BJ (cell line): ENCODE measurements around the gene SYMPK. TPM values are rescaled to one million over a fixed set of nuclear protein-coding genes. Genes with fewer than 3 reads are reported as not detected.

Experiments used
- CTCF ChIA-PET: fragments of 350-600 bp; formaldehyde crosslinking; extraction: SDS; loops from one replicate; lab custom pipeline; 2021; ENCODE audit warnings: antibody characterized with exemption, inconsistent platforms; lab: Yijun Ruan, JAX
- POLR2A ChIA-PET: fragments of 300-600 bp; sonication (Branson Sonifier 250); formaldehyde crosslinking; extraction: SDS; loops from one replicate; lab custom pipeline; 2021; ENCODE audit warnings: antibody characterized with exemption; lab: Charles Lee
- DNase-seq: peaks from one replicate; pipeline ENCODE4 v3.0.0-alpha.2; 2011; ENCODE audit warnings: low read depth
- H3K27me3 ChIP-seq: 2 replicates; pipeline ENCODE4 v1.6.0; 2011; ENCODE audit warnings: low read length; ENCODE audit not compliant: control insufficient read depth, insufficient read depth
- H3K36me3 ChIP-seq: 2 replicates; pipeline ENCODE4 v1.5.1; 2011; ENCODE audit warnings: low read length; ENCODE audit not compliant: control insufficient read depth, insufficient read depth
- H3K4me3 ChIP-seq: 2 replicates; pipeline ENCODE4 v1.5.1; 2011; ENCODE audit warnings: low read depth, mild to moderate bottlenecking, control low read depth, low read length
- CTCF ChIP-seq: IDR thresholded peaks from 2 replicates; pipeline ENCODE4 v1.5.1; 2011; ENCODE audit warnings: low read depth, mild to moderate bottlenecking, control low read depth, inconsistent platforms, low read length, moderate library complexity; ENCODE audit not compliant: insufficient read depth
- polyA plus RNA-seq: library from polyadenylated mRNA; depleted of rRNA; stranded (reverse); fragments of >200 nt; gene quantifications from 2 replicates; pipeline ENCODE4 v1.2.3, GENCODE V29; 2011; rRNA removed

The SYMPK gene
- polyA plus RNA-seq, 1 experiment = 60.2 TPM

- POLR2A ChIA-PET = no interaction called here
- DNase-seq = no peak
- Histone ChIP-seq H3K27me3 (no peaks in the 10 kb centered on the region), H3K36me3 (peaks cover 2% of the 10 kb centered on the region), H3K4me3 (no peak overlapping the region)
- no peak for TF ChIP-seq CTCF
- CTCF ChIA-PET = no interaction called here
Measured at GRCh38 chr19:45765702-45766295, 97.1 kb downstream of the SYMPK start.

Other genes with a start within 250 kb of the SYMPK start
- 20.2 and 30.4 TPM in 2 replicates for gene EML2, start 223.8 kb downstream of the SYMPK start, polyA plus RNA-seq
- 0.54 and 1.1 TPM in 2 replicates for gene GIPR, start 194.9 kb downstream of the SYMPK start, polyA plus RNA-seq
- 518 and 777 TPM in 2 replicates for gene SNRPD2, start 171.2 kb downstream of the SYMPK start, polyA plus RNA-seq
- gene QPCTL, start 170.5 kb downstream of the SYMPK start, polyA plus RNA-seq = 12.6 and 16.8 TPM in 2 replicates
- gene FBXO46, start 132.3 kb downstream of the SYMPK start, polyA plus RNA-seq = 2.0 and 2.3 TPM in 2 replicates
- not detected in 2 replicates for gene MEIOSIN, start 129.7 kb downstream of the SYMPK start, polyA plus RNA-seq
- gene SIX5, start 93.9 kb downstream of the SYMPK start, polyA plus RNA-seq = 6.6 and 12.5 TPM in 2 replicates
- gene DMPK, start 80.7 kb downstream of the SYMPK start, polyA plus RNA-seq = 86.2 and 131 TPM in 2 replicates
- gene DMWD, start 70.3 kb downstream of the SYMPK start, polyA plus RNA-seq = 20.3 and 28.6 TPM in 2 replicates
- not detected in 2 replicates for gene RSPH6A, start 47.8 kb downstream of the SYMPK start, polyA plus RNA-seq
- not detected in 2 replicates for gene FOXA3, start 1.2 kb upstream of the SYMPK start, polyA plus RNA-seq
- 7.1 and 11.9 TPM in 2 replicates for gene IRF2BP1, start 23.0 kb upstream of the SYMPK start, polyA plus RNA-seq
- gene MYPOP, start 39.5 kb upstream of the SYMPK start, polyA plus RNA-seq = 1.6 and 1.8 TPM in 2 replicates
- not detected in 2 replicates for gene NANOS2, start 51.6 kb upstream of the SYMPK start, polyA plus RNA-seq
- gene NOVA2, start 110.7 kb upstream of the SYMPK start, polyA plus RNA-seq = 0.01 TPM in 2 replicates
- gene CCDC61, start 132.3 kb upstream of the SYMPK start, polyA plus RNA-seq = 6.7 and 8.4 TPM in 2 replicates
- not detected in 2 replicates for gene PGLYRP1, start 159.9 kb upstream of the SYMPK start, polyA plus RNA-seq
- not detected in 2 replicates for gene IGFL4, start 177.9 kb upstream of the SYMPK start, polyA plus RNA-seq